ENCODE measurements around the gene CTXN2.

CTXN2 gene

GRCh38 chr15:48168616-48169015 lies 22.8 kb upstream of the CTXN2 start:
- H3K27ac ChIP-seq, result no peak overlapping the region
- TF ChIP-seq, protein P1, sequence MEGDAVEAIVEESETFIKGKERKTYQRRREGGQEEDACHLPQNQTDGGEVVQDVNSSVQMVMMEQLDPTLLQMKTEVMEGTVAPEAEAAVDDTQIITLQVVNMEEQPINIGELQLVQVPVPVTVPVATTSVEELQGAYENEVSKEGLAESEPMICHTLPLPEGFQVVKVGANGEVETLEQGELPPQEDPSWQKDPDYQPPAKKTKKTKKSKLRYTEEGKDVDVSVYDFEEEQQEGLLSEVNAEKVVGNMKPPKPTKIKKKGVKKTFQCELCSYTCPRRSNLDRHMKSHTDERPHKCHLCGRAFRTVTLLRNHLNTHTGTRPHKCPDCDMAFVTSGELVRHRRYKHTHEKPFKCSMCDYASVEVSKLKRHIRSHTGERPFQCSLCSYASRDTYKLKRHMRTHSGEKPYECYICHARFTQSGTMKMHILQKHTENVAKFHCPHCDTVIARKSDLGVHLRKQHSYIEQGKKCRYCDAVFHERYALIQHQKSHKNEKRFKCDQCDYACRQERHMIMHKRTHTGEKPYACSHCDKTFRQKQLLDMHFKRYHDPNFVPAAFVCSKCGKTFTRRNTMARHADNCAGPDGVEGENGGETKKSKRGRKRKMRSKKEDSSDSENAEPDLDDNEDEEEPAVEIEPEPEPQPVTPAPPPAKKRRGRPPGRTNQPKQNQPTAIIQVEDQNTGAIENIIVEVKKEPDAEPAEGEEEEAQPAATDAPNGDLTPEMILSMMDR (conservative IDR thresholded peaks at IDR 0.05), result no peak

- TF ChIP-seq, protein P1 (conservative IDR thresholded peaks at IDR 0.05), result no peak
Measured at GRCh38 chr15:48170981-48171380, 20.5 kb upstream of the CTXN2 start.

DNA sequence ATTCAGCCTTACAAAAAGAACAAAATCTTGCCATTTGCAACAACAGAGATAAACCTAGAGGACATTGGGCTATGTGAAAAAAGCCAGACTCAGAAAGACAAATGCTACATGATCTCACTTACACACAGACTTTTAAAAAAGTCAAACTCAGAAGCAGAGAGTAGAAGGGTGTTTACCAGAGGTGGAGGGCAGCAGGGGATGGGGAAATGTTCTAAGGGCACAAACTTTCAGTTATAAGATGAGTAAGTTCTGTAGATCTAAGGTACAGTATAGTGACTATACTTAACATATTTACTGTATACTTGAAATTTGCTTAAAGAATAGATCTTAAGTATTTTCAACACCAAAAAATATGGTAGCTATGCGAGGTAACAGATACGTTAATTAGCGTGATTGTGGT lies 16.3 kb upstream of the CTXN2 start:
- no peak overlapping the region for H3K27ac ChIP-seq
- TF ChIP-seq, protein P1 (conservative IDR thresholded peaks at IDR 0.05), result no peak

More at GRCh38 chr15:48170981-48171380, 20.5 kb upstream of the CTXN2 start:
- H3K27ac ChIP-seq, result no peak overlapping the region

GRCh38 chr15:48176112-48176511 lies 15.4 kb upstream of the CTXN2 start:
- TF ChIP-seq, protein P1 (conservative IDR thresholded peaks at IDR 0.05), result no peak
- H3K27ac ChIP-seq, result no peak overlapping the region

DNA sequence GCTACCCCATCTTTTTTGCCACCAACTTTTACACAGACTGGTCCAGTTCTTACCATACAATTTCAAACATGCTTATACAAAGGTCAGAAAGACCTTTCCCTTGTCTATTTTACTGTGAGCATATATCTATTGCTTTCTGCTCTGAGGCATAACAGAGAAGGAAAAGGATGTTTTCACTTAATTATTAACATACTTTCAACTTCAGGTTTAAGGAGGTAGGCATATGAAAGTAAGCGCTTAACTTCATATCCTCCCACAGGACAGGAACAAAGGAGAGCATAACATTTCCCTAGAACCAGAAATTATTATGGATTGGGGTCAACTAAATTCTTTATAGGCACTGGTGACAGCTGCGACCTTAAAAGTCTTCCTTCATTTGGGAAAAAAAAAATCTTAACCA lies 14.5 kb upstream of the CTXN2 start:
- TF ChIP-seq, protein P1 (conservative IDR thresholded peaks at IDR 0.05), result no peak

DNA sequence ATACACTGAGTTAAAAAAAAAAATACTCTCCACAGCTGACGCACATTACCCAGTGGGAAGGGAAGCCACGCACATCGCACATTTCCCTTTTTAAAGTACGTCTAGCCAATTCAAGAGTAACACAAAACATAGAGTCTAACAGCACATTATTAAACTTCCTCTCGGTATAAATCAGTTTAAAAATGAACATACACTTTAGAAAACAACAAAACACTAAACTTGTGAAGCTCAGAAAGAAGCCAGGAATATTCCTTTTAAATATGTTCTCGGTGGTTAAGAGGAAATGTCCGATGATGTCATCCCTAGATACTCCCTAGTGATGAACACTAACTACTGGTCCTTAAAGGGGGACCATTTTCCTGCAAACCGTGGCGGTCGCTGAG lies 14.1 kb upstream of the CTXN2 start:
- TF ChIP-seq, protein P1 (conservative IDR thresholded peaks at IDR 0.05), result no peak
- H3K27ac ChIP-seq, result peak overlapping the region; percentile 93

More for the DNA sequence above, 14.5 kb upstream of the CTXN2 start:
- peak overlapping the region; percentile 93 for H3K27ac ChIP-seq

DNA sequence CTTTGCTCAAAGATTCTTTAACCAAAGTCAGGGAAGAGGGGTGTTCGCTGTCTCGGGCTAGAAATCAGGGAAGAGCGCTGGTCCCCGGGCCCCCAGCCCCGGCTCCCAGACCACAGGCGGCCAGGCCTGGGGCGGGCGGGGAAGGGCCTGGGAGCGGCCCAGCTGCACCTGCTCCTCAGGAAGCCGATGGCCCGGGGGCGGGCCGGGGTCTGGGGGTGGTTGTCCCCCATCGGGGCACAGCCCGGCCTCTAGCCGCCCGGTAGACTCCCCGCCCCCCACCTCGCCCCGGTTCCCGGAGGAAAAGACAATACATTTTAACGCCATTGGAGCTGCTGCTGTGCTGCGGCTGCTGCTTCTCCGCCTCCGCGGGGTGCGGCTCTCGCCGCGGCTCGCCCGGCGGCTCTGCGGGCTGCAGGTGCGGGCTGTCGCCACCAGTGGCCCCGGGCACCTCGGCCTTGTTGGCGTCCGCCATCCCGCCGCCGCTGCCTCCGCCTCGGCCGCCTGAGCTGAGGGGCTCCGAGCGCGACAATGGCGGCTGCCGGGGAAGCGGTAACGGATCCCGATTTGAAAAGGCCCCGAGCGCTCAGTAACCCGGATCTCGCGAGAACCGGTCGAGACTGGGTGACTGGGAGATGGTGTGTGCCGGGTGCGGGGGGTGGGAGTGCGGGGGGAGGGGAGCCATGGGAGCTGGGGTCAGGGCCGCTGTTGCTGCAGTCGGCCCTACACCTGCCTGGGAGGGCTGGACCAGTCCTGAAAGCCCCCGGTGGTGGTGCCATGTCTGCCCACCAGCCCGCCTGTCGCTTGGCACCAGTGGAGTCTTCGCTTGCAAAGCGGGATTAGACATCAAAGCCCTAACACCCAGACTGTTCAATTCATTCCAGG lies 13.5 kb upstream of the CTXN2 start, which contains the start of gene MYEF2:
TSS of gene MYEF2 (minus strand) at position 530 of the 882 bp plus-strand sequence. CDS start at position 472, 58 bp downstream.
- peak within 1 kb of the TSS; percentile 93 for H3K27ac ChIP-seq
- TF ChIP-seq, protein P1 (conservative IDR thresholded peaks at IDR 0.05), result peak; percentile 16; the same call in 1 of the 2 replicates

Measured in VCaP (cell line).